GM12864 (cell line): ENCODE data around the gene MYH6.

Experiments
- DNase-seq: peaks from one replicate; pipeline ENCODE4 v3.0.0-alpha.2; 2011; ENCODE audit warnings: low read depth
- H3K4me3 ChIP-seq: 2 replicates; pipeline ENCODE4 v1.5.1; 2011; ENCODE audit warnings: mild to moderate bottlenecking, low read depth, low read length, control low read depth
- CTCF ChIP-seq: IDR thresholded peaks from 2 replicates; pipeline ENCODE4 v1.5.1; 2011; ENCODE audit warnings: low read depth, mild to moderate bottlenecking, moderate library complexity, low read length, control low read depth, inconsistent platforms; ENCODE audit errors: missing control alignments

Gene MYH6

DNA sequence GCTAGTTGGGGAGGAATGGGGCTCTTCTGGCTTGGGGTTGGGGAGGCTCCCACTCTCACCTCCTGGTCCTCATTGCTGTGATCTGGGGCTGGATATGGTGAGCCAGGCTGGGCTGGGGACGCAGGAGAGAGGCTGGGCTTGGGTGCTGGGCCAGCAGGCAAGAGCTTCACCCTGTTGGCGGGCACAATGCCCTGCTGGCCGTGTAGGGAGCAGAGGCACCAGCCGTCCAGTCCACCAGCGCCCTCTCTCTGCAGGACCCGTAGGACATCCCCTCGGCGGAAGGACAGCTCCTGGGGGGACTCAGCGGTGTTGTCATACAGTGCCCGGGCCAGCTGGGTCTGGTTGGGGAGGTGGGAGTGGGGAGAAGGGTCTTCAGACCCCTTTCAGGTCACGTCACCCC, 47.6 kb downstream of the MYH6 start:
- TF ChIP-seq CTCF = no peak
- no peak for DNase-seq

DNA sequence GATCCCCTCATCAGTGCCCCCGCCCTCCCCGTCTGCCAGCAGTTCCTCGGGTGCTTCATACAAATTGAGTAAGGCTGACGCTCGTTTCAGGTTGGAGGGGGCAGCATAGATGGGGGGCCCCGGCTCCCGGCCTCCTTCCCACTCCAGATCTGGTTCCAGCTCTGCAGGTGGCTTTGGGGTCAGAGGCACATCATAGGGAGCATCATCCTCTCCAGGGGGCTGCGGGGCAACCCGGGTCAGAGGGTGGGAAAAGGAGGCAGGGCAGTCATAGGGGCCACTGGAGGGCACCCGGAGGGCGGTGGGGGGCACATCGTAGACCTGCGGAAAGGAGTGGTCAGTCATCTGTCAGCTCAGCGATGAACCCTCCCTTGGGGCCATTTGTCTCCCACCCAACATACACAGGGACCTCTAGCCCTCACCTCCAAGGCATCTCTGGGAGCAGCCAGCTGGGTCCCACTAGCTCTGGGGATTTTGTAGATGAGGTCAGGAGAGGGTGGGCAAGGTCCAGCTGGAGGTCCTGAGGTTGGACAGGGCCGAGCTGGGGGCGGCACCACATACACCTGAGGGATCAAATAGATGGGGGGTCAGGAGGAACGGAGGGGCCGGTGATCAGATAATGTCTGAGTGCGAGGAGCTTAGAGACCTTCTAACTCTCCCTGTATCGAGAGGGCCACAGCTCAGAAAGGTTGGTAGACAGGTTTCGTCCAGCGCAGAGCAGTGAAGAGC, 48.2 kb downstream of the MYH6 start:
- no peak overlapping the region for H3K4me3 ChIP-seq
- DNase-seq = no peak
- no peak for TF ChIP-seq CTCF

More for the DNA sequence above, 47.6 kb downstream of the MYH6 start:
- H3K4me3 ChIP-seq = no peak overlapping the region

- H3K4me3 ChIP-seq = no peak overlapping the region
- TF ChIP-seq CTCF = no peak
- no peak for DNase-seq
Observed at GRCh38 chr14:23359167-23359626, 48.9 kb downstream of the MYH6 start.

DNA sequence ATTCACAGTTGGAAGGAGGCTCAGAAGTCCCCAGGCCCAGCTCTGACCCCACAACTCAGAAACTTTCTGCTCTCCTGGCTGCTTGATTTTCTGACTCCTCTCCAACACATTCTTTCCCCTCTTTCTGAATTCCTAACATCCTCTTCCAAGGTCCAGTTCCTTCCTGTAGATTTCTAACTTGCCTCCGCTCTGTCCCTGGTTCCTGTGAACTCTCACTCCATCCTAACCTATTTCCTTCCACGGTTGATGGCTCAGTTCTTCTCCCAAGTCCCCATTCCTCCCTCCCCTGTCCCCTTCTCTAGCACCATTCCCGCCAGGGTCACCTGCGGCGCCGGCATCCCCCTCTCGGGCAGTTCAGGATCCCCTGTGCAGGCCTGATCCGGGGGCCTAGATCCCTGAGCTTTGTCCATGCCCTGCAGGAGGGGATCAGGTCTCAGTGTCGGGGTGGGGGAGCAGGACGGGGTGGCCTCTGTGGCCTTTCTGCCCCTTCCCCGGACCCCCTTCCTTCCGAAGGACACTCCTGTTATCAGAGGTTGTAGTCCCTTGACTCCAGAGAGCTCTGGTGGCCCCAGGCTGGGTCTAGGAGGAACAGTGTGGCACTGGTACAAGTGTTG, 49.4 kb downstream of the MYH6 start:
- no peak for DNase-seq
- TF ChIP-seq CTCF = no peak
- no peak overlapping the region for H3K4me3 ChIP-seq

GRCh38 chr14:23358042-23358441, 50.0 kb downstream of the MYH6 start:
- no peak for DNase-seq
- TF ChIP-seq CTCF = no peak
- no peak overlapping the region for H3K4me3 ChIP-seq

DNA sequence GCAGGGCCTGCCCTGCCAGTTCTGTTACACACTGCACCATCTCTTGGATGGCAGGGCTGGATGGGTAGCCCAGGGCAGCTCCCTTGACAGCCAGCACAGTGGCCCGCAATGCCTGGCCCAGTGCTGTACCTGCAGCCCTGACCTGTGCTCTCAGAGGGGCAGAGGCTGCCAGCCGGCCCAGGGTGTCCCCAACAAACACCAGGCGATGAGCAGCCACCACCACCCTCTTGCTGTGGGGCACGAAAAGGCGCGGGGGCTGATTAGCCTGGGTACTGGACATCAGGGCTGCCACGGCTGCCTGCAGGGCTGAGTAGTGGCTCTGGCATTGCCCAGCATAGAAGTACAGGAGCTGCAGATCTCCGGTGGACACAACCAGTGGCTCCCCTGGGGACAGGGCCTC, 50.8 kb downstream of the MYH6 start:
- no peak for TF ChIP-seq CTCF
- no peak overlapping the region for H3K4me3 ChIP-seq
- DNase-seq = no peak

- TF ChIP-seq CTCF = no peak
- H3K4me3 ChIP-seq = no peak overlapping the region
- DNase-seq = no peak
Observed at GRCh38 chr14:23356662-23357061, 51.4 kb downstream of the MYH6 start.
